ENCODE results near the gene ABL1.

The ABL1 gene

DNA sequence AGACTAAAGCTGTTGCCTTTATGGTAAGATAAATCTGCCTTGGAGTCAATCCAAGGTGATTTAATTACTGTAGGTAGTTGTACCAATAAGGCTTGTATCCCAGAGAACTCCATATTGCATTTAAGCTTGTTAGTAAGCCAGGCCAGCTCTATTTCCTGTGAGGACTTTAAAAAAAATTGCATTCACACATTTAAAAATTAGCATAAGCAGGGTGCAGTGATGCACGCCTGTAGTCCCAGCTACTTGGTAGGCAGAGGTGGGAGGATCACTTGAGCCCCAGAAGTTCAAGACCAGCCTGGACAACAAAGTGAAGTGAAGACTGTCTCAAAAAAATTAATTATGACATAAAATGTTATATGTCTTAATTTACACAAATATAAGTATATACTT, 28.7 kb upstream of the ABL1 start:
- Histone ChIP-seq H3K9ac (ENCODE audit: low read length) (no peak overlapping the region), H3K4me1 (ENCODE audit: control insufficient read depth, insufficient read depth, low read length) (no peaks in the 10 kb centered on the region)

GRCh38 chr9:130810609-130811136, 24.4 kb upstream of the ABL1 start:
- no peaks in the 10 kb centered on the region for H3K27me3 ChIP-seq (ENCODE audit: control insufficient read depth, insufficient read depth, low read length)
- no peak overlapping the region for H3K9ac ChIP-seq (ENCODE audit: low read length)
- H3K4me3 ChIP-seq (ENCODE audit: low read length), result no peak overlapping the region
- no peaks in the 10 kb centered on the region for H3K4me1 ChIP-seq (ENCODE audit: control insufficient read depth, insufficient read depth, low read length)
- H3K36me3 ChIP-seq (ENCODE audit: control insufficient read depth, insufficient read depth, low read length), result no peaks in the 10 kb centered on the region
- H3K9me3 ChIP-seq (ENCODE audit: control insufficient read depth, low read length), result no peaks in the 10 kb centered on the region

More for the DNA sequence above, 28.7 kb upstream of the ABL1 start:
- Histone ChIP-seq H3K9me3 (ENCODE audit: control insufficient read depth, low read length) (no peaks in the 10 kb centered on the region), H3K4me3 (ENCODE audit: low read length) (no peak overlapping the region), H3K36me3 (ENCODE audit: control insufficient read depth, insufficient read depth, low read length) (no peaks in the 10 kb centered on the region), H3K27me3 (ENCODE audit: control insufficient read depth, insufficient read depth, low read length) (no peaks in the 10 kb centered on the region)

- Histone ChIP-seq H3K9ac (ENCODE audit: low read length) (no peak overlapping the region), H3K27me3 (ENCODE audit: control insufficient read depth, insufficient read depth, low read length) (no peaks in the 10 kb centered on the region), H3K36me3 (ENCODE audit: control insufficient read depth, insufficient read depth, low read length) (no peaks in the 10 kb centered on the region), H3K4me1 (ENCODE audit: control insufficient read depth, insufficient read depth, low read length) (no peaks in the 10 kb centered on the region), H3K9me3 (ENCODE audit: control insufficient read depth, low read length) (no peaks in the 10 kb centered on the region), H3K4me3 (ENCODE audit: low read length) (no peak overlapping the region)
Measured at GRCh38 chr9:130815242-130815808, 19.7 kb upstream of the ABL1 start.

DNA sequence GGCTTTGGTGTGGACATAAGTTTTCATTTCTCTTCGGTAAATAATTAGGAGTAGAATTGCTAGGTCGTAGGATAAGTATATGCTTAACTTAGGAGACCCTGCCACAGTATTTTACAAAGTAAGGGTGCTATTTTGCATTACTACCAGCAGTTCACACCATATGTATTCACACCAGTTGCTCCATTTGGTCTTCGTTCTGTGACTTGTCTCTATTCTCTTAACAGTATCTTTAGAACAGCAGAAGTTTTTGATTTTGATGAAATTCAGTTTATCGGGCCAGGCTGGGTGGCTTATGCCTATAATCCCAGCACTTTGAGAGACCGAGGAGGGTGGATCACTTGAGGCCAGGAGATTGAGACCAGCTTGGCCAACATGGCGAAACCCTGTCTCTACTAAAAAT, 17.1 kb upstream of the ABL1 start:
- no peaks in the 10 kb centered on the region for H3K9me3 ChIP-seq (ENCODE audit: control insufficient read depth, low read length)
- no peak overlapping the region for H3K4me3 ChIP-seq (ENCODE audit: low read length)

GRCh38 chr9:130820135-130820738, 14.8 kb upstream of the ABL1 start:
- H3K4me1 ChIP-seq (ENCODE audit: control insufficient read depth, insufficient read depth, low read length), result peaks cover 13% of the 10 kb centered on the region
- H3K9me3 ChIP-seq (ENCODE audit: control insufficient read depth, low read length), result no peaks in the 10 kb centered on the region
- no peak overlapping the region for H3K9ac ChIP-seq (ENCODE audit: low read length)
- H3K36me3 ChIP-seq (ENCODE audit: control insufficient read depth, insufficient read depth, low read length), result no peaks in the 10 kb centered on the region
- H3K4me3 ChIP-seq (ENCODE audit: low read length), result no peak overlapping the region
- H3K27me3 ChIP-seq (ENCODE audit: control insufficient read depth, insufficient read depth, low read length), result no peaks in the 10 kb centered on the region

More for the DNA sequence above, 17.1 kb upstream of the ABL1 start:
- H3K36me3 ChIP-seq (ENCODE audit: control insufficient read depth, insufficient read depth, low read length), result no peaks in the 10 kb centered on the region
- H3K27me3 ChIP-seq (ENCODE audit: control insufficient read depth, insufficient read depth, low read length), result no peaks in the 10 kb centered on the region
- H3K9ac ChIP-seq (ENCODE audit: low read length), result no peak overlapping the region
- no peaks in the 10 kb centered on the region for H3K4me1 ChIP-seq (ENCODE audit: control insufficient read depth, insufficient read depth, low read length)

DNA sequence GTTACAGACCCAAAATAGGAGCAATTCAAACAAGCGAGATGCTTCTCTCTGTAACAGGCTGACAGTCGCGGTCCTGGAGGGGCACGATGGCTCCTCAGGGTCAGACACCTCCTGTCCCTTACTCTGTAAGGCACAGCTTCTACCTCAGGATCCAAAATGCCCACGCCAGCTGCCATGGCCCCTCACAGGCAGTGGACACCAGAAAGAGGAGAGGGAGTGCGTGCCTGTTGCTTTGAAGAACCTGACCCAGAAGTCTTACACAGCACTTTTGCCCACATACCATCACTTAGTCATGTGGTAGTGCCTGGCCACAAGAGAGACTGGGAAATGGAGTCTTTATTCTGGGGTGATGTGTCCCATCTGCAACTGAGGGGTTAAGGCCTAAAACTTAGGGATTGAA, 11.6 kb upstream of the ABL1 start:
- no peaks in the 10 kb centered on the region for H3K36me3 ChIP-seq (ENCODE audit: control insufficient read depth, insufficient read depth, low read length)
- H3K9me3 ChIP-seq (ENCODE audit: control insufficient read depth, low read length), result no peaks in the 10 kb centered on the region
- H3K4me3 ChIP-seq (ENCODE audit: low read length), result no peak overlapping the region
- no peaks in the 10 kb centered on the region for H3K27me3 ChIP-seq (ENCODE audit: control insufficient read depth, insufficient read depth, low read length)
- peaks cover 24% of the 10 kb centered on the region for H3K4me1 ChIP-seq (ENCODE audit: control insufficient read depth, insufficient read depth, low read length)
- no peak overlapping the region for H3K9ac ChIP-seq (ENCODE audit: low read length)

DNA sequence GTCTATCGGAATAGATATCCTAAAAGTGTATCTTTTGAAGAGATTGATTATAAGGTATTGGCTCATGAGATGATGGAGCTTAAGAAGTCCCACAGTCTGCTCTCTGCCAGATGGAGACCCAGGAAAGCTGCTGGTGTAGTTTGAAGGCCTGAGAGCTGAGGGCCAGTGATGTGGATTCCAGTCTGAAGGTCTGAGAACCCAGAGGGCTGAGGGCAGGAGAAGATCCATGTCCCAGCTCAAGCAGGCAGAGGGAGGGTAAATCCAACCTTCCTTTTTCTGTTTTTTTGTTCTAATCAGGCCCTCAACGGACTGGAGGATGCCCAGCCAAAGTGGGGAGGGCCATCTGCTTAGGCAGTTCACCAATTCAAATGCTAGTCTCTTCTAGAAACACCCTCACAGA, 11.0 kb upstream of the ABL1 start:
- H3K9ac ChIP-seq (ENCODE audit: low read length), result no peak overlapping the region
- H3K27me3 ChIP-seq (ENCODE audit: control insufficient read depth, insufficient read depth, low read length), result no peaks in the 10 kb centered on the region
- no peaks in the 10 kb centered on the region for H3K36me3 ChIP-seq (ENCODE audit: control insufficient read depth, insufficient read depth, low read length)
- no peaks in the 10 kb centered on the region for H3K9me3 ChIP-seq (ENCODE audit: control insufficient read depth, low read length)
- H3K4me3 ChIP-seq (ENCODE audit: low read length), result no peak overlapping the region
- peaks cover 24% of the 10 kb centered on the region for H3K4me1 ChIP-seq (ENCODE audit: control insufficient read depth, insufficient read depth, low read length)

DNA sequence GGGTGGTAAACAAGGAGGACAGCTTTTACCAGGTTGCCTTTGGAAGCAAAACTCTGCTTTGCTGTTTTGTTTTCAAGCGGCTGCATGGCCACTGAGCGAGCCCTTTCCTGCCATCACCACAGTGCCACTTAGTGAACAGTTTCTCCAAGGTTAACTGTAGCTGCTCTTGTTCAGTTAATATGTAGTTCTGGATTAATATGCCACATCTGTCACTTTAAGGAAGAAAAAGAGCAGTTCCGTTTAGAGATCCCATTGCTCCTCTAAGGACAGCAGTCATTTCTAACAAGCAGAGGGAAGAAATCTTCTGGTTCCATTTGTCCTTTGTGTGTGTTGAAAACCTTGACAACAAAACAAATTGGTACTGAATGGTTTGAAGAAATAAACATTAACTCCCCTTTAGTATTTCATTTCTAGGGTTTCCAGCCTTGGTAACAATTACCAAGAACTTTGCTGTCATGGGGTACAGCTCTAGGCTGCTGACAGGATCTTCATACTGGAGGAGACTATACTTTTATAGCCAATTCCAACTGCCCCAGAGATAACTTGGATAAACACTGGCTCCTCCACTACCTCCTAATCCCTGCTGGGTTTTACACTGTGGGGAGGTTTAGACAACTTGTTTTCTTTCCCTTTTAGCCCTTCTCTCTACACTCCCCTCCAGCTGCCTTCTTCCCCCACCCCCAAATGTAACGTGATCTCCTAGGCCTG, 10.3 kb upstream of the ABL1 start:
- no peaks in the 10 kb centered on the region for H3K9me3 ChIP-seq (ENCODE audit: control insufficient read depth, low read length)
- no peak overlapping the region for H3K4me3 ChIP-seq (ENCODE audit: low read length)
- no peaks in the 10 kb centered on the region for H3K36me3 ChIP-seq (ENCODE audit: control insufficient read depth, insufficient read depth, low read length)
- H3K9ac ChIP-seq (ENCODE audit: low read length), result no peak overlapping the region
- H3K27me3 ChIP-seq (ENCODE audit: control insufficient read depth, insufficient read depth, low read length), result no peaks in the 10 kb centered on the region
- H3K4me1 ChIP-seq (ENCODE audit: control insufficient read depth, insufficient read depth, low read length), result peaks cover 24% of the 10 kb centered on the region

DNA sequence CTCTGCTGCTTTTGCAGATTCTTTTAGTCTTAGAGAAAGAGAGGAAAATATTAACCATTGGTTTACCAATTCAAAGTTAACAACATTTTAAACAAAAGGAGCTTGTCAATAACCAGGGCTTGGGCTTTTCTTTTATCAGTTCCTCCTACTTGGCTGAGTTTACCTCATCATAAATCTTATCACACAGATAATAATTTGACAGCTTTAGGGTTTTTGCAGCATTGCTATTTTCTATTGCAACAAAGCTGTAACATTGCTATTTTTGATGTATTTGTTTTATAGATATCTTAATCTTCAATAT, 9.8 kb upstream of the ABL1 start:
- Histone ChIP-seq H3K27me3 (ENCODE audit: control insufficient read depth, insufficient read depth, low read length) (no peaks in the 10 kb centered on the region), H3K9me3 (ENCODE audit: control insufficient read depth, low read length) (no peaks in the 10 kb centered on the region), H3K4me1 (ENCODE audit: control insufficient read depth, insufficient read depth, low read length) (peaks cover 26% of the 10 kb centered on the region), H3K9ac (ENCODE audit: low read length) (no peak overlapping the region), H3K36me3 (ENCODE audit: control insufficient read depth, insufficient read depth, low read length) (no peaks in the 10 kb centered on the region), H3K4me3 (ENCODE audit: low read length) (no peak overlapping the region)

- peaks cover 29% of the 10 kb centered on the region for H3K4me1 ChIP-seq (ENCODE audit: control insufficient read depth, insufficient read depth, low read length)
- H3K27me3 ChIP-seq (ENCODE audit: control insufficient read depth, insufficient read depth, low read length), result no peaks in the 10 kb centered on the region
- no peaks in the 10 kb centered on the region for H3K9me3 ChIP-seq (ENCODE audit: control insufficient read depth, low read length)
- H3K36me3 ChIP-seq (ENCODE audit: control insufficient read depth, insufficient read depth, low read length), result no peaks in the 10 kb centered on the region
- H3K9ac ChIP-seq (ENCODE audit: low read length), result no peak overlapping the region
- H3K4me3 ChIP-seq (ENCODE audit: low read length), result no peak overlapping the region
Measured at GRCh38 chr9:130825809-130826208, 9.2 kb upstream of the ABL1 start.

DNA sequence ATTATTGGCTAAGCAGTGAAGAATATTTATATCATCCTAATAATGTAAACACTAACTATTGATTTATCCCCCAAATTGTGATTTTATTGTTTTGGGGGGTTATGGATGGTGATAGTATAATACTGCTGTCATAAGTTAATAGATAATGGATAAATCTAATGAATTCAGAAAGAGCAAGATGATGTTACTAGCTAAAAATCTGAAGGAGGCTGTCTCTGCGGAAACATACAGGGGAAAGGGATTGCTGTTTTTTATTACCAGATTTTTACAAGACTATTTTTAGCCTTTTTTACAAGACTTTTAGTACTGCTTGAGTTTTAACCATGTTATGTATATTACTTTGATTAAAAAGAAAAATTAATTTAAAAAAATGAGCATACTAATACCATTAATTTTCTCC, 5.3 kb upstream of the ABL1 start:
- Histone ChIP-seq H3K27me3 (ENCODE audit: control insufficient read depth, insufficient read depth, low read length) (no peaks in the 10 kb centered on the region), H3K9me3 (ENCODE audit: control insufficient read depth, low read length) (no peaks in the 10 kb centered on the region), H3K9ac (ENCODE audit: low read length) (no peak overlapping the region), H3K4me3 (ENCODE audit: low read length) (no peak overlapping the region), H3K4me1 (ENCODE audit: control insufficient read depth, insufficient read depth, low read length) (peaks cover 36% of the 10 kb centered on the region), H3K36me3 (ENCODE audit: control insufficient read depth, insufficient read depth, low read length) (no peaks in the 10 kb centered on the region)

GRCh38 chr9:130830231-130830760, 4.8 kb upstream of the ABL1 start:
- no peak overlapping the region for H3K4me3 ChIP-seq (ENCODE audit: low read length)
- H3K9me3 ChIP-seq (ENCODE audit: control insufficient read depth, low read length), result no peaks in the 10 kb centered on the region
- H3K27me3 ChIP-seq (ENCODE audit: control insufficient read depth, insufficient read depth, low read length), result no peaks in the 10 kb centered on the region
- H3K4me1 ChIP-seq (ENCODE audit: control insufficient read depth, insufficient read depth, low read length), result peaks cover 31% of the 10 kb centered on the region
- no peaks in the 10 kb centered on the region for H3K36me3 ChIP-seq (ENCODE audit: control insufficient read depth, insufficient read depth, low read length)
- H3K9ac ChIP-seq (ENCODE audit: low read length), result no peak overlapping the region

Data from mucosa of stomach (tissue), 1 donor.